ENCODE results near the gene GEMIN7.

DNA sequence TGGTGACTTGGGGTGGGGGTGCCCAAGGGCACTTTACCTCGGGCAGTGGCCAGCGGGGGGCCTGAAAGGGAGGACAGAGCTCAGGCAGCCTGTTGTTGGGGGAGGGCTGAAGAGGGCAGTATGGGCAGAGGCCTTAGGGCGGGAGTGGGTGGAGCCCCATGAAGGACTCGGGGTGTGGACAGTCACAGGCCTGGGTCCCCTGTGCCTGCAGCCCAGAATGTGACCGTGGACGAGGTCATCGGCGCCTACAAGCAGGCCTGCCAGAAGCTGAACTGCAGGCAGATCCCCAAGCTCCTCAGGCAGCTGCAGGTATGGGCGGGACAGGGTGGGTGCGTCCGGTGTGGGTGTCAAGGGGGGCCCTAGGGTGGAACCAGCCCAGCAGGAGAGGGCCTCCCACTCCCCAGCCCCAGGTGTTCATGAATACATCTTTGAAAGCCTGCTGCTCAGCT, 59.3 kb downstream of the GEMIN7 start:
- no peak for TF ChIP-seq EZH2 (IDR thresholded peaks at IDR 0.05)
- TF ChIP-seq, protein P1, sequence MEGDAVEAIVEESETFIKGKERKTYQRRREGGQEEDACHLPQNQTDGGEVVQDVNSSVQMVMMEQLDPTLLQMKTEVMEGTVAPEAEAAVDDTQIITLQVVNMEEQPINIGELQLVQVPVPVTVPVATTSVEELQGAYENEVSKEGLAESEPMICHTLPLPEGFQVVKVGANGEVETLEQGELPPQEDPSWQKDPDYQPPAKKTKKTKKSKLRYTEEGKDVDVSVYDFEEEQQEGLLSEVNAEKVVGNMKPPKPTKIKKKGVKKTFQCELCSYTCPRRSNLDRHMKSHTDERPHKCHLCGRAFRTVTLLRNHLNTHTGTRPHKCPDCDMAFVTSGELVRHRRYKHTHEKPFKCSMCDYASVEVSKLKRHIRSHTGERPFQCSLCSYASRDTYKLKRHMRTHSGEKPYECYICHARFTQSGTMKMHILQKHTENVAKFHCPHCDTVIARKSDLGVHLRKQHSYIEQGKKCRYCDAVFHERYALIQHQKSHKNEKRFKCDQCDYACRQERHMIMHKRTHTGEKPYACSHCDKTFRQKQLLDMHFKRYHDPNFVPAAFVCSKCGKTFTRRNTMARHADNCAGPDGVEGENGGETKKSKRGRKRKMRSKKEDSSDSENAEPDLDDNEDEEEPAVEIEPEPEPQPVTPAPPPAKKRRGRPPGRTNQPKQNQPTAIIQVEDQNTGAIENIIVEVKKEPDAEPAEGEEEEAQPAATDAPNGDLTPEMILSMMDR (IDR thresholded peaks at IDR 0.05): no peak
- TF ChIP-seq EZH2phosphoT487 (IDR thresholded peaks at IDR 0.05): no peak

Measured in neural progenitor cell (in vitro differentiated cells).